ENCODE data around the gene ISOC1. TPM values are rescaled to one million over a fixed set of nuclear protein-coding genes. Genes with fewer than 3 reads are reported as not detected.

The ISOC1 gene
- total RNA-seq, 1 donor from 2014 or later: 113 TPM

DNA sequence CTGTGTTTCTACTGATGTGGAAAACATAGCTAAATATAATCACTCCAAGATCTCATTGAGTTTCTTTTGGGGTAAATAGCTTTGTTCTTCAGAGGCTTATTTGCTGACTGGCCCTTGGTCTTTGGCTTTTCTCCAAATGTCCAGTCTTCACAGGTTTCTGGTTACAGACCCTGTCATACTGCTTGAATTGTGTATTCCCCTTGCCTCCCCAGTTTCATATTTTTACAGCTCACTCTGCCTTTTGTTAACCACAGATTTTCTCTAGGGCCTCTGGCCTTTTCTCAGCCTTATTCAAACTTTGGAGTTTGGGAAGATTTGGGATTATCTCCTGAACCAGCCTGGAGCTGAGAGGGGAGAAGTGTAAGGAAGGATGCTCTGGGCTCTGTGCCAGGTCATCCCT is 23.9 kb downstream of the ISOC1 start:
- DNase-seq (no peak), ATAC-seq (ENCODE audit: poor library complexity) (no peak)
- intact Hi-C loops (cut with DNase I): no loop called here

DNA sequence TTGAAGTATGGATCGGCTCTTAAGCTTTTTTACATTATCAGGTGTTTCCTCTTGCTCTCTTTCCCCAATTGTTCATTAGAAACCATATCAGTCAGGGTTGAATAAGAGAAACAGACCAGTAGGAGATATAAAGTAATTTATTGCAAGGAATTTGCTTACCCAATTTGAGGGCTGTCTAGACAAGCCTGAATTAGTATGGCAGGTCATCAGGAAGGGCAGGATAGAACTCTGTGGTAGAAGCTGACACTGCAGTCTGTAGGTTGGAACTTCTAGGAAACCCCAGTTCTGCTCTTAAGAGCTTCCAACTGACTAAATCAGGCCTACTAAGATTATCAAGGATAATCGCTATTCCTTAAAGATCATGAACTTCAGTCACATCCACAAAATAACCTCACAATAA is 24.3 kb downstream of the ISOC1 start:
- no peak for DNase-seq
- intact Hi-C loops (cut with DNase I): no loop called here
- no peak for ATAC-seq (ENCODE audit: poor library complexity)

- intact Hi-C loops (cut with DNase I): no loop called here
- DNase-seq (no peak), ATAC-seq (ENCODE audit: poor library complexity) (no peak)
Measured at GRCh38 chr5:129120158-129120581, 25.6 kb downstream of the ISOC1 start.

- ATAC-seq (ENCODE audit: poor library complexity): no peak
- no peak for DNase-seq
- intact Hi-C loops (cut with DNase I): no loop called here
Measured at GRCh38 chr5:129122560-129122959, 28.0 kb downstream of the ISOC1 start.

- no peak for DNase-seq
- ATAC-seq (ENCODE audit: poor library complexity): no peak
- intact Hi-C loops (cut with DNase I): loop anchor here (2.0 kb wide), 1 partner anchor 36 kb away; no protein-coding TSS in a partner anchor
Measured at GRCh38 chr5:129124608-129125007, 30.1 kb downstream of the ISOC1 start.

- intact Hi-C loops (cut with DNase I): loop anchor here (2.0 kb wide), 1 partner anchor 37 kb away; no protein-coding TSS in a partner anchor
- DNase-seq (no peak), ATAC-seq (ENCODE audit: poor library complexity) (no peak)
Measured at GRCh38 chr5:129125819-129126218, 31.3 kb downstream of the ISOC1 start.

- ATAC-seq (ENCODE audit: poor library complexity) (no peak), DNase-seq (no peak)
- intact Hi-C loops (cut with DNase I): no loop called here
Measured at GRCh38 chr5:129133553-129133952, 39.0 kb downstream of the ISOC1 start.

DNA sequence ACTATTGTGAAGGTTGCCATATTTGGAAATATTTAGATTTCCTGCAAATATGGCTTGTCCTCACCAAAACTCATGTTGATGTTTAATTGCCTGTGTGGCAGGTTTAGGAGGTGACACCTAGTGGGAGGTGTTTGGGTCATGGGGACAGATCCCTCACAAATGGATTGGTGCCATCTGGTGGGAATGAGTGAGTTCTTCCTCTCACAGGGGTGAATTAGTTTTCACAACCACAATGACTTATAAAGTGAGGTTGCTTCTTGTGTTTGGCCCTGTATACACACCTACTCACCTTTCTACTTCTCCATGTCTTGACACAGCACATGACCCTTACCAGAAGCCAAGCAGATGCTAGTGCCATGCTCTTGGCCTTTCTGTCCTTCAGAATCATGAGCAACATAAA is 41.1 kb downstream of the ISOC1 start:
- ATAC-seq (ENCODE audit: poor library complexity): no peak
- intact Hi-C loops (cut with DNase I): no loop called here

DNA sequence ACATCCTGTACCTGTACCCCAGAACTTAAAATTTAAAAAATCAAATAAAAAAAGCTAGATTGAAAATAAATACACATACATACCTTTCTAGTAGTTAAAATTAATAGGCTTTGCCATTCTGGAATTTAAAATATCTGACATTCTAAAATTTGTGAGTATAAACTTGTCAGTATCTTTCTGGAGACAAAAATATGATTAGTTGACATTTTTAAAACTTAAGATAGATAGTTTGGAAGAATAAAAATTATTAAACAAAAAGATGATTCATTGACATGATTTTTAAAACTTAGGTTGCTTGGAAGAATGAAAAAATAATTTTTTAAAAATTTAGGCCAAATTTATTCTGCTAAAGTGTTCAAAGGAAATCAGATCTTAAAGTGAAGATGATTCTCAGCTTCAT is 43.1 kb downstream of the ISOC1 start:
- no peak for ATAC-seq (ENCODE audit: poor library complexity)
- intact Hi-C loops (cut with DNase I): no loop called here

More for the DNA sequence above, 41.1 kb downstream of the ISOC1 start:
- DNase-seq: no peak

GRCh38 chr5:129141078-129141477 is 46.5 kb downstream of the ISOC1 start:
- intact Hi-C loops (cut with DNase I): no loop called here

More for the DNA sequence above, 43.1 kb downstream of the ISOC1 start:
- DNase-seq: no peak

GRCh38 chr5:129141696-129142095 is 47.1 kb downstream of the ISOC1 start:
- no peak for ATAC-seq (ENCODE audit: poor library complexity)
- no peak for DNase-seq
- intact Hi-C loops (cut with DNase I): no loop called here

More at GRCh38 chr5:129141078-129141477, 46.5 kb downstream of the ISOC1 start:
- no peak for ATAC-seq (ENCODE audit: poor library complexity)
- DNase-seq: no peak

GRCh38 chr5:129155876-129156275 is 61.3 kb downstream of the ISOC1 start:
- no peak for DNase-seq
- ATAC-seq (ENCODE audit: poor library complexity): no peak
- intact Hi-C loops (cut with DNase I): no loop called here

- ATAC-seq (ENCODE audit: poor library complexity) (no peak), DNase-seq (no peak)
- intact Hi-C loops (cut with DNase I): no loop called here
Measured at GRCh38 chr5:129161830-129162229, 67.3 kb downstream of the ISOC1 start.

Small RNA genes within 50 kb of the gene (microRNA-seq; reads per million reads assigned to microRNA genes)
- 1.6 reads per million for gene MIR4633

Other genes with a start within 250 kb of the ISOC1 start
- gene SLC27A6, start 129.3 kb upstream of the ISOC1 start, total RNA-seq: 82.3 TPM